ENCODE results near the gene ANXA1.

Gene ANXA1

DNA sequence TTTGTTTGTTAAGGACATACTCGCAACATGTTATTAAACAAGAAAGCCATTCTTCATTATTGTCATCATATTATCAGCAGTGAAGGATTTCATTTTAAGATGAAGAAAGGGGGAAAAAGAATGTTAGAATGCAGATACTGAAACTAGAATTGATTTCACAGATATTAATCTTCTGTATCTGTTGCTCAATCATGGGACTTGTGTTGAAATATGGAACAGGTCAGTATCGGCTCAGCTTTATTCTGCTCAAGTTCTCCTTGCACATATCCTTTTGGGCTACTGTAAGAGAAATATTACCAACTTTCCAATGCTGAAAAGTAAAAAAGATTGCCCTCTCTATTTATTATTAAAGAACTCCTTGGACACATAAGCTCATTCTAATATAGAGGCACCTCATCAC is 13.8 kb upstream of the ANXA1 start:
- no peak for DNase-seq (ENCODE audit: extremely low read depth in 1 of 2, low read depth in 1 of 2)

DNA sequence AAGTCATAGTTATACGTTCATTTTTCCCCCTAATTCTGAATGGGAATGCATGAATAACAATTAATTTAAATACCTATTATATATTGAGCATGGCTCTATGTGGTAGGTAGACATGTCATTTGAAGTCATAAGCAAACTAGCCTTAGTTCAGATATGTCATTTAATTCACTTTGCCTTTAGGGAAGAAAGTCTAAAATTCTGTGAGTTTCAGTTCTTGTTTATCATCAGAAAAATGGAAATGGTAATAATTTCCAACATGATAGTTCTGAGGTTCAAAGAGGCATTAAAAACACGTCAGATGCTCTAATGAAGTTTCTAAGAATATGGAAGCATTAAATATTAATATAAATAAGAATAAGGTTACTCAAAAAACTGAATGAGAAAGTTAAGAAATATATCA is 13.1 kb upstream of the ANXA1 start:
- DNase-seq (ENCODE audit: extremely low read depth in 1 of 2, low read depth in 1 of 2) = no peak

DNA sequence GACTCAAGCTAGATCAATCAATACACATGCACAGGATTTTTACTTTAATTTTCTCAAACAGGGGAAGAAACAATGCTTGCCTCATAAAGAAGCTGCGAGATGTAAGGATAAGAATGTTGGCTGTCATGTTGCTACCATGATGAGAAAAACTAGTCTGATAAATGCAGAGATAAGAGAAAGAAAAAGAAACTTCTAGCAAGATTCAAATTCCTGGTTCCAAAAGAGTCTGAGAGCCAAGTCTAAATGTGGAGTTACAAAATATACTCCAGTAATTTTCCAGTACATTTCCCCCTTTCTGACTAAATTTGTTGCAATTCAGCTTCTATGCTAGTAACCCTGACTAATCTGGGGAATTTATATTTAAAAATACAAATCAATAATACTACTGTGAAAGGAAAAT is 10.4 kb upstream of the ANXA1 start:
- no peak for DNase-seq (ENCODE audit: extremely low read depth in 1 of 2, low read depth in 1 of 2)

DNA sequence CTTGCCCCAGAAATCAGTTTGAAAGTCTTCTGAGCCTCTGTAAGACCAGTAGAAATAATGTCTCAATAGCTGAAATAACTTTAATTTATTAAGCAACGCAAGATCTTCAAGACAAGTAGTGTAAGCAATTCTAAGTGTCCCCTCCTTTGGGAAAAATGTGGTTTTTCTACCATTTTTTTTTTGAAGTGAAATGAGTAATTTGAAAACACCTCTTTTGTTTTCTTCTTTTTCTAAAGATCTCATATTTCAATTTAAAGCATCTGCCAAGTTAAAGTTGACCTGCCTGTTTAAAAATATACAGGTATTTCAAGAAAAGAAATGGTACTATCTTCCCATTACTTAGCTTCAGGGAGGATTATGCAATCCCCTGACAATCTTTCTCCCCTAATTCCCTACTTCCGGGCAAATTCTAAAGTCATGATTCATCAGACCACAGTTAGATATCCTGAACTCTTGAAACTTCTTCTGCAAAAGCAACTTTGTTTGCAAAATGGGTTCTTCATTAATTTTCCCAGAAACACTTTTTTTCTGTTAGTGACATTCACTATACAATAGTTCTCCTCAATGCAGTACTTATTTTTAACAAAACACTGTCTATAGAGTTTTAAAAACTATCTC is 7.8 kb upstream of the ANXA1 start:
- no peak for DNase-seq (ENCODE audit: extremely low read depth in 1 of 2, low read depth in 1 of 2)

DNA sequence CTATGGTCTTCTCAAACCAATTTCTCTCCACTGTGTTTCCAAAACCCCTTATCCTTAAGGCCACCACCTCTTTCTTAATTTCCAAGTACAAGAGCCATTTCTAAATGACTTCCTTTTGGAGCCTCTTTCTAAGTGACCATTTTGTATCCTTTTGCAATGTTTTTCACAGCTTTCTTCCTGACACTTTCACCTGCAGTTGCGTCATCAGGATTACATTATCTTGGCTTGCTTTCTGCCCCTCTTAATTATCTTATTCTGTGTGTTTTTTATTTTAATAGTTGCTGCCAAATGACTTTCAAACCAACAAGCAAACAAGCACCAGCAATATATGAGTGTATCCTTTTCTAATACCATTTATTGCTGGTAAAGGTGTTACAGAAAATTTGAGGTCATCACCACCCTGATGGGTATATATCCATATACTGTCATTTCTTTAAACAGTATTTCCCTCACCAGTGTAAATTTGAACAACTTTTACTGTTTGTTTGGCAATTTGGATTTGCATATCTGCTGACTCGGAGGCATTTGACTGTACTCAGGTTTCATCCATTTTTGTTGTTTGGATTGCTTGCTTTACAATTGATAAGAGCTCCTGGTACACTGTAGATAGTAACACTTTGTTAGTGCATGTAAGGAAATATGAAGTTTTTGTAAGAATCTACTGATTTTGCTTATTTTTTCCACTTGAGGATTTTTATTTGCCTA is 5.4 kb upstream of the ANXA1 start:
- DNase-seq (ENCODE audit: extremely low read depth in 1 of 2, low read depth in 1 of 2) = no peak

DNA sequence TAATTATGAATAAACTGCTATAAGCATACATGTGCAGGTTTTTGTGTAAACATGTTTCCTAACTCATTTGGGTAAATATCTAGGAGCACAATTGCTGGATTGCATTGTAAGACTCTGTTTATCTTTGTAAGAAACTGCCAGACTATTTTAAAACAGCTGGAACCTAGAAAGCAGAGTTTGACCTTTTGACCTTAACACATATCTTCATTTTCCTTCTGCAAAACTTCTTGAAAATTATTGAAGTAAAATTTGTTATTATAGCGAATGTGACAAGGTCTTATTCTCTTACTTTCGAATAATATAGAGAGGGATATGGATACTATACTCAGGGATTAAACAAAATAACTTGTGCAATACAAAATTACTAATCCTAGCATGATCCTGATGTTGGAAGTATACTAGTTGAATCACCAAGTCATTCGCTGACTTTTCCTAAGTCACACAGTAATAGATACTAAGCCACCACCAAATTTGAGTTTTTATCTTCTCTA is 3.2 kb upstream of the ANXA1 start:
- no peak for DNase-seq (ENCODE audit: extremely low read depth in 1 of 2, low read depth in 1 of 2)

DNA sequence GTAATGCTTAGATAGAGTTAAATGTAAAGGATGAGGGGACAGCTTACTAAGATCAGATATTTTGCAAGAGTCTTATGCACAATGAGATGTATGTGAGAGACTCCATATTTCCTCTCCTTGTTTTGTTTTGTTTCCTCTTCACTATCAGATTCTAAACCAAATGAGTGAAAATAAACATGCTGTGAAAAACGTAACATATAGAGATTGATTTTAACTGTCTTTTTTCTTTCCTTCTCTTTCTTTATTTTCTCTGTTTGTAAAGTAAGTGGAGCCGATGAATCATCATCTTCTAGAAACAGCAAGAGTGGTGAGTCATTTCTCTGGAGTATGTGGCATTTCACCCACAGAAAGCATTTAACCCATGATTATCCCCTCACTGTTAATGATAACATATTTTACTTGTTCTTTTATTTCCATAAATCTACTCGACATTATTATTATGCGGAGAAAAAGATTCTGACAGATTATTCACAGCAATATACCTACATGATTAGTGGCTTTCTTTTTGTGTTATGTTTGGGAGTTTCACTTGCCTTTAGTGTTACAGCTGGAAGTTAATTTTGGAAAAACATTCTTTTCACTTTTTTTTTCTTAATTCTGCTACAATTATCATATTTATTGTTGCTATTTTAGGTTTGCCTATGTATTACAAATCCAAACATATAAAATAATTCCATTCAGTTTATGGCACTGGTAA is 2.1 kb upstream of the ANXA1 start:
- no peak for DNase-seq (ENCODE audit: extremely low read depth in 1 of 2, low read depth in 1 of 2)

DNA sequence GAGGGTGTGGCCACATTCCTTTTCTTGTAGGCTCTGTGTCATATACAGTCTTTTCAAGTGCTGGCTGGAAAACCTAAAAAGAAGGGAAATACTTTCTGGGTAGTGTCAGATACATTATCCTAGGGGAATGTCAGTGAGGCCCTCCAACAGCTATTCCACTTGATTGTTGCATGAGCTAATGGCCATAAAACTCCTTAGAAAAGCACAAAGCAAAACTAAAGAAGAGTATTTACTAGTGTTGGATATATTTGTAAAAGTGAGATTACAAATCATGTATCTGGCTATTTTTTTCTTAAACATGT is 829 bp downstream of the ANXA1 start:
- no peak for DNase-seq (ENCODE audit: extremely low read depth in 1 of 2, low read depth in 1 of 2)

DNA sequence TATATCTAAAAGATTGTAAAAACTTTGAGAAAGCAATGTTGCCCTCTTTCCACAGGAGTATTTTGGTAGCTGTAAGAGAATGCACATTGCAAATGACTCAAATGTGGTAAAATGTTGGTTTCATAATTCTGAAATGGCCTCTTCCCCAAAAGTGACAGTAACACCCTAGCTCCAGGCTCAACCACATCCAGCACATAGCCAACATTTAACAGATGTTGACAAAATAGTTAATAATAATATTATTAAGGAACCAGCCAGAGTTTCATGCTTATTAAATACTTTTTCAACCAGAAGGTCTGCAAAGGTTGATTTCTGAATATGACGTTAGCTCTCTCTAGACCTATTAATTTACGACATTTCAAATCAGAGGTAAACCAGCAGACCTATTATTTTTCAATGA is 1.3 kb downstream of the ANXA1 start:
- DNase-seq (ENCODE audit: extremely low read depth in 1 of 2, low read depth in 1 of 2) = no peak

DNA sequence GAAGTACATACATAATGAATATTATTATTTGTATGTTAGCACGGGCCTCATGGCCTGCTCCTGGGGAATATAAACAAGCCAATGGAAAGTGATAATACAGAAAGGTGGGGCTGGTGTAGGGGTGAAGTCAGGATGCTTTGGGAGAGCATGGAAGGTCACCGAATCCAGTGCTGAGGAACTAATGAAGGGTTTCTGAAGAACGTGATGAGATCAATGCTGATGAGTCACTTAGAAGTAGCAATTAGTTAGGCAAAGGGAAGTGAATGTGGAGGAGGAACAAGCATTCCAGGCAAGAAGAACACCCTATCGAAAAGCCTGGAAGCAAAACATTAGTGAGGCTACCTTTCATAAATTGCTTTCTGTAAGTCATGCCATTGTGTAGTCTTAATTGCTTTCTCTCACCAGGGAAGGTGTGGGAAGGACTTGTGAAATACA is 2.1 kb downstream of the ANXA1 start:
- DNase-seq (ENCODE audit: extremely low read depth in 1 of 2, low read depth in 1 of 2) = no peak

DNA sequence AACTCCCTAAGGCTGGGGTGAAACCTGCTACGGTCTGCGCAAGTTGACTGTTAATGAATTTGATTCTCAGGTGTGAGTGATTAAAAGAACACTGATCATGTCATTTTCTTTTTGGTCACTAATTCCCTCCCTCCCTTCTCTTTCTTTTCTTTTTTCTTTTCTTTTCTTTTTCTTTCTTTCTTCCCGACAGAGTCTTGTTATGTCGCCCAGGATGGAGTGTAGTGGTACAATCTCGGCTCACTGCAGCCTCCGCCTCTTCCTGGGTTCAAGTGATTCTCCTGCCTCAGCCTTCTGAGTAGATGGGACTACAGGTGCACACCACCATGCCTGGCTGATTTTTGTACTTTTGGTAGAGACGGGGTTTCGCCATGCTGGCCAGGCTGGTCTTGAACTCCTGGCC is 2.6 kb downstream of the ANXA1 start:
- DNase-seq (ENCODE audit: extremely low read depth in 1 of 2, low read depth in 1 of 2) = no peak

DNA sequence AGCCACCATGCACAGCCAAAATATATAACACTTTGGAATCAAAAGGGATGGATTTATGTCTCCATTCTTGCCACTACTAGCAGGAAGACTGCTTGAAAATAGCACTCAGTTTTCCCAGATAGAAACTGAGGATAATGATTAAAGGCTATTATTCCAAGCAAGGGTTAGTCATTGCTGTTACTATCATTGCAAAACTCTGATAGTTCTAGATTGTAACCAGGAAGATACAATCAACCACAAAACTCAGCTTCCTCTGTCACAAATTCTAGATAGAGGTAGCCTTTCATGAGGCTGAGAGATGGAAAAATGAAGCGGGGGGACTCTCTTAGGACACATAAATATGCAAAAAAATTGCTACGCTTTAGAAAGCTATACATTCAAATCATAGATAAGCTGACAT is 3.1 kb downstream of the ANXA1 start:
- DNase-seq (ENCODE audit: extremely low read depth in 1 of 2, low read depth in 1 of 2) = no peak

DNA sequence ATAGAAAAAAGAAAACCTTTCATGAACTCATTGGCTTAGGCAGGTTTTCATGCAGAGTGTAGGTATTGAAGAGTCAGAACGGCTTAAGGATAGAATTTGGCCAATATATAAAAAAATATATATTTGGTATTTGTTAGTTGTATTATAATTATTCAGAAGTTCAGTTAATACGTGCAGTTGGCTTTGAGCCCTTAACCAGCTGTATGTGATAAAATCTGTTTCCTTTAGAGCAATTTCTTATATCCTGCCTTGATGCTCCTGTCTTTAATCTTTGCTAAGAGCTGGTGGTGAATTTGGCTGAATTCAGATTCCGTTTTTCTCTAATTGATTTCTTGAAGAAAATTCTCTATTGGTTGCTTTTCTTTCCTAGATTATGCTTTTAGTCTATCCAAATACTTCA is 3.7 kb downstream of the ANXA1 start:
- DNase-seq (ENCODE audit: extremely low read depth in 1 of 2, low read depth in 1 of 2) = no peak

DNA sequence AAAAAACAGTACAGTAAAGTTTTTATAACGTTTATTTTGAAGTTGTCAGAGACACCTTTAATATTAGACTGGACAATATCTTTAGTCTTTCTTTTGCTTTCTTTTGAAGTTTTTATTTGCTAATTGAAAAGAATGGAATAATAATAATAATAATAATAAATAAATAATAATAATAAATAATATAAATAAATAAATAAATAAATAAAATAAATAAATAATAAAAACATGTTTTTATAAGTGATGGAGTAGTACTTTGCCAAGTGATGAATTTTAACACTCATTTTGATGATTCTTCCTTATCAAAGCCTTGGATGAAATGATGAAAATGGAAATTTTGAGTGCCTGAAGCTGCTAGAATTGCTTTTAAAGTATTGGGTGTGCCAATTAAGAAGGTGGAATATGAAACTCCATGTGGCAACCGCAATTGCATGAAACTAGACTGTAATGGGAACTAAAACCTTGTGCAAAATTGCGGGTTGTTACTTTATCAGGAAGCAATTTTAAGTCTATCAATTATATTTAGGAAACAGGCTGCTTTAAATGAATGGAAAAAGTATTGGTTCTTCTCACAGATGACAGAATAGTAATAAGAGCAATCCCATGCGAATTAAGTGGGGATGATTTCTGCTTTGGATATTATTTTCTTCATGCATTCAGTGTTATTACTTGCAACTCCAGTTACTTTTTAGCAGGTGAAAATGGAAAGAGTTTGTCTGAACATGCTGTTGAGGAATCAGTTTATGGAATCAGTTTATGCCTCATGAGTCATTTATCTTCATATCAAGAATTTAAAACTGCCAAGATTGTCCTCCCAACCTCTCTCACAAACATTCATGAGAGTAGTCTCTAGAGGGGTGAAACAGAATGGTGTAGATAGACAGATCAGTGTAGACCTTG is 4.6 kb downstream of the ANXA1 start:
- no peak for DNase-seq (ENCODE audit: extremely low read depth in 1 of 2, low read depth in 1 of 2)

DNA sequence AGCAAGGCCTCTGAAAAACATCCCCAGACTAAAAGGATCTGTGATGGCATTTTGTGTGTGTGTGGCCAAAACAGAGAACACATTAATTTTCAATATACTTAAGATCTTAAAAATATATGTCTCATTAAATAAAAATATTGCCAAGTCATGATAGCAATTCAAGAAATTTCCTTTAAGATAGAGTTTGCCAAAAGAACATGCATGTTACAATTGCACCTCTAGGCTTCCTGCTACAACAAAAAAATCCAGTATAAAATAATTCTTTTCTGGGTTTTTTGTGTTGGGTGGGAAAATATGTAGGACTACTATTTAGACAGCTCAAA is 5.2 kb downstream of the ANXA1 start:
- DNase-seq (ENCODE audit: extremely low read depth in 1 of 2, low read depth in 1 of 2) = no peak

DNA sequence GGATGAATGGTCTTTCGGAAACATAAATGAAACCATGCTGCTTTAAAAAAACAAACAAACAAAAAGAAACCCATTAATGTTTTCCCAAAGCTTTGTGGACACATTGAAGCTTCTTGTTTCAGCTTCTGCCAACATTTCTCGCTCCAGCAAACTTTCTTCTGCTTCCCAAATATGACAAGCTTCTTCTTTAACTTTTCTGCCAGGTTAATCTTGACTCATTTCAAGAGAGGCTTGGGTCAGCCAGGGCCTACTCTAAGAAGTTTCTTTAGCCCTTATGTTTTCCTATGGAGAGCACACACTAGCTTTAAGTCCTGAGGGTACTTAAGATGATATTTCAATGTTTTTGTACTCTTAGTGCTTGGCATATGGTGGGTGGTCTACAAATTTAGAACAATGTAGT is 6.1 kb downstream of the ANXA1 start:
- no peak for DNase-seq (ENCODE audit: extremely low read depth in 1 of 2, low read depth in 1 of 2)

DNA sequence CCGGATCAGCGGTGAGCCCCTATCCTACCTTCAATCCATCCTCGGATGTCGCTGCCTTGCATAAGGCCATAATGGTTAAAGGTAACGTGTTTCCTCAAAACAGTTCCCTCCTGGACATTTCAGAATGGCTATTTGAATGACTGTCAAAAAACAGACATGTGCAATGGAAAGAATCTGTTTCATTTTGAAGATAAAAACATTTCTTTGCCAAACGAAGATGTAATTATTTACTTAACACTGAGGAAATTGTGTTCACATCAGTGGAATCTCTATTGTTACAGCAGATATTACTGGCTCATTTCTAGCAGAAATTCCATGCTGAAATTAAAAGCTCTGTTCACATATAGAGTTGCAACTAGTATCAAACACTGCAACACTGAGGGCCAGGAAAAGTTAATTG is 7.1 kb downstream of the ANXA1 start:
- no peak for DNase-seq (ENCODE audit: extremely low read depth in 1 of 2, low read depth in 1 of 2)

DNA sequence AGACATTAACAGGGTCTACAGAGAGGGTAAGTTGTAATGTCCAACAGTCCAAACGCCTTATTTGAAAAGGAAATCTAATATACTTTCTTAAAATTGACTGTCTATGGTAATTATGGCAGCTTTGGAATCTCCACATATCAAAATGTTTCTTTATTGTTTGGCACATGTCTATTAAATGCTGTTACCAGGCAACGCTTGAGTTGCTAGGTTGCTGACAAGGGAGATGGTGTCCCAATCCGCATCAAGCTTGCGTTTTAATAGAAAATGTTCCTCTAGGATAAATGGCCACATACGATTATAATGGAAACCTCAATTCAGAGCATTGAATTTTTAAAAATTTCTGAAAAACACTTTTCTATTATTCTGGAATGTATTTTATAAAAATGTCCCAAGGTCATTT is 9.2 kb downstream of the ANXA1 start:
- DNase-seq (ENCODE audit: extremely low read depth in 1 of 2, low read depth in 1 of 2) = no peak

DNA sequence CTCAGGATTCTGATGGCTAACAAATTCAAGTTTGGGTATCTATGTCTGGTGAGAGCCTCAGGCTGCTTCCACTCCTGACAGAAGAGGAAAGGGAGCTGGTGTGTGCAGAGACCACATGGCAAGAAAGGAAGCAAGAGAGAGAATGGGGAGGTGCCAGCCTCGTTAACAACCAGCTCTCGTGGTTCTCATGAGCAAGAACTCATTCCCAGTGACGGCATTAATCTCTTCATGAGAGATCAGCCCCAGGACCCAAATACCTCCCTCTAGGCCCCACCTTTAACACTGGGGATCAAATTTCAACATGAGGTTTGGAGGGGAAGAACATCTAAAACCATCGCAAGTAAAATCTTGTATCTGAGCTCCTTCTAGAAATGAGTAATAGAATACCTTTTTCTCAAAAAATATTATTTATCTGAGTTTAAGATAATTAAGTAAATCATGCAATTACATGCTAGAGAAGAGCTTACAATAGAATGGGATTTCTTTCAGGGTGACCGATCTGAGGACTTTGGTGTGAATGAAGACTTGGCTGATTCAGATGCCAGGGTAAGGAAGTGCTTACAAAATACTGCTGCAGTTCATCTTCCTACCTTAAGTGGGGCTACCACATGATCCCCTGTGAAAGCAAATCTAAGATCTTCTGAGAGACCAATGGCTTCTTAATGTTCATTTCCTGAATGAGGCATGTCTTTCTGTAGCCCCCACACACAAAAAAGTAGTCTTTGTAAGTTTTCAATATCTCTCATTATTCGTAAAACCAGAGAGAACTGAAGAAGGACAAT is 11.5 kb downstream of the ANXA1 start:
- DNase-seq (ENCODE audit: extremely low read depth in 1 of 2, low read depth in 1 of 2) = no peak

DNA sequence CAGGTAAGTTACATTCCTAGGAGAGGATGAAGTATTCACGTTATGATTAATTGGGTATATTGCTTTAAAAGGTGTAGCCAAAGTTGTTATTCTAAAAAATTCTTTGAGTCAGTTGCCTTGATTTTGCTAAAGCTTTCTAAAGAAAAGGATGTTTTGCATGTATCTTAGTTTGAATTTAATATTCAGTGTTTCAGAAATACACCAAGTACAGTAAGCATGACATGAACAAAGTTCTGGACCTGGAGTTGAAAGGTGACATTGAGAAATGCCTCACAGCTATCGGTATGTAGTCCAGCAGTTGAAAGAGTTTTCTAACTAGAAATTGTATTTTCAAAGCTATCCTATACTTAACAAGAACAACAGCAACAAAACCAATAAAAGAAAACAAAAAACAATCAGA is 14.2 kb downstream of the ANXA1 start:
- no peak for DNase-seq (ENCODE audit: extremely low read depth in 1 of 2, low read depth in 1 of 2)

DNA sequence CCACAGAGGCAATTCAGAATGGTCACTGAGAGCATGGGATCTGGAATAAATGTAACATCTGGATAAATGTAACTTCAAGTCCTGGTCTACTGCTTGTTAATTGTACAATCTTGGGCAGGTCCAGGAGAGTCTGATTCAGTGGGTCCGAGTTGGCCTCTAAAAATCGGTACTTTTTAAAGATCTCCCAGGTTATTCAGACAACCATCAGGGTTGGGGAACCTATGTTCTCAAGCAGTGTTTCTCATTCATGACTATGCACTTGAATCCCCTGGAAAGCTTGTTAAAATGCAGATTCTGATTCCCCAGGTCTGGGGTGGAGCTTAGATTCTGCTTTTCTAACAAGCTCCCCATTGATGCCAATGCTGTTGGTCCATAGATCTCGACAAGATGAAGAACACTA is 14.8 kb downstream of the ANXA1 start:
- no peak for DNase-seq (ENCODE audit: extremely low read depth in 1 of 2, low read depth in 1 of 2)

Measured in stimulated activated CD8-positive, alpha-beta memory T cell treated with anti-CD3 and anti-CD28 coated beads, Interleukin-7, amount 100 ng/mL, for 48 hours (primary cell).